DOHH2 (cell line): ENCODE results near the gene WDR6.

ENCODE experiments used
- H3F3A ChIP-seq: fragments of 200-600 bp; sonication (generic), shearing (Covaris generic); 2 replicates; pipeline ENCODE4 v1.6.0; 2016; ENCODE audit warnings: antibody characterized with exemption, mild to moderate bottlenecking; ENCODE audit not compliant: control insufficient read depth, insufficient read depth
- H3K27ac ChIP-seq: fragments of 200-600 bp; sonication (generic); 2 replicates; pipeline ENCODE4 v1.5.1; 2014; ENCODE audit warnings: low read depth, mild to moderate bottlenecking, low read length, moderate library complexity
- H3K27me3 ChIP-seq: fragments of 200-600 bp; sonication (generic); 2 replicates; pipeline ENCODE4 v1.6.1; 2014; ENCODE audit warnings: mild to moderate bottlenecking, low read length, mixed read lengths; ENCODE audit not compliant: control insufficient read depth
- H3K36me3 ChIP-seq: fragments of 200-600 bp; sonication (generic); 2 replicates; pipeline ENCODE4 v1.6.1; 2014; ENCODE audit warnings: mild to moderate bottlenecking, low read length, moderate library complexity, mixed read lengths; ENCODE audit not compliant: control insufficient read depth
- H3K4me1 ChIP-seq: fragments of 200-600 bp; sonication (generic); 2 replicates; pipeline ENCODE4 v1.6.1; 2014; ENCODE audit warnings: mild to moderate bottlenecking, low read length, mixed read lengths; ENCODE audit not compliant: control insufficient read depth
- H3K4me2 ChIP-seq: fragments of 200-600 bp; sonication (generic); 2 replicates; pipeline ENCODE4 v1.6.0; 2014; ENCODE audit warnings: mild to moderate bottlenecking, low read length, moderate library complexity
- H3K4me3 ChIP-seq: fragments of 200-600 bp; sonication (generic); 2 replicates; pipeline ENCODE4 v1.5.1; 2014; ENCODE audit warnings: mild to moderate bottlenecking, low read length, mixed read lengths
- H3K79me2 ChIP-seq: fragments of 200-600 bp; sonication (generic); 2 replicates; pipeline ENCODE4 v1.6.1; 2014; ENCODE audit warnings: mild to moderate bottlenecking, low read length, mixed read lengths; ENCODE audit not compliant: control insufficient read depth
- H3K9me2 ChIP-seq: fragments of 200-600 bp; sonication (generic); replicated peaks from 2 replicates; pipeline ENCODE4 v1.6.1; 2014; ENCODE audit warnings: mild to moderate bottlenecking, low read length, mixed read lengths; ENCODE audit not compliant: control insufficient read depth
- H3K9me3 ChIP-seq: fragments of 200-600 bp; sonication (generic); 2 replicates; pipeline ENCODE4 v1.6.1; 2014; ENCODE audit warnings: antibody characterized with exemption, low read length, mixed read lengths; ENCODE audit not compliant: control insufficient read depth, insufficient read depth
- H4K20me1 ChIP-seq: fragments of 200-600 bp; sonication (generic); 2 replicates; pipeline ENCODE4 v1.6.0; 2014; ENCODE audit warnings: low read depth, mild to moderate bottlenecking, antibody characterized with exemption, low read length, moderate library complexity; ENCODE audit not compliant: control insufficient read depth, insufficient read depth
- CTCF ChIP-seq: fragments of 200-600 bp; sonication (generic); IDR thresholded peaks from one replicate; pipeline ENCODE4 v1.5.1; 2014; ENCODE audit warnings: antibody characterized with exemption, mild to moderate bottlenecking, low read depth, low read length; ENCODE audit not compliant: poor library complexity, severe bottlenecking
- EZH2phosphoT487 ChIP-seq: fragments of 200-600 bp; sonication (generic); IDR thresholded peaks from 2 replicates; pipeline ENCODE4 v1.6.1; 2017; ENCODE audit warnings: borderline replicate concordance, mild to moderate bottlenecking, antibody characterized with exemption, low read length, moderate library complexity, mixed read lengths

The WDR6 gene

DNA sequence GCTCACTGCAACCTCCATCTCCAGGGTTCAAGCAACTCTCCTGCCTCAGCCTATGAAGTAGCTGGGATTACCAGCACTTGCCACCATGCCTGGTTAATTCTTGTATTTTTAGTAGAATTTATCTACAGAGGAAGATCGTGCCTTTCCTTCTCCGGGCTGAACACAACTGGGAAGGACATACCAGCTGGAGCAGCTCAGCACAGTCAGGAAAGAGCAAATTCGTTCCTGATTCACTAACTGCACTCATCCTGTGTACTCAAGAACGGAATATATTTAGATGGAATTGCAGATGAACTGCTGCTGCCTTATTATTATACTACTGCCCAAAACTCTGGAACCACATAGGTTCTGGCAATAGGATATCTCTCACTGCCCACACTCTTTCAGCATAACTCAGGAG, 44.3 kb upstream of the WDR6 start:
- H3K9me2 ChIP-seq: no peaks in the 10 kb centered on the region
- no peaks in the 10 kb centered on the region for H4K20me1 ChIP-seq
- no peak overlapping the region for H3K4me2 ChIP-seq
- TF ChIP-seq EZH2phosphoT487 (no peak), CTCF (no peak)
- H3K27me3 ChIP-seq: no peaks in the 10 kb centered on the region
- H3F3A ChIP-seq: peaks cover 3% of the 10 kb centered on the region; the same call in 1 of the 2 replicates
- peaks cover 7% of the 10 kb centered on the region for H3K79me2 ChIP-seq
- no peaks in the 10 kb centered on the region for H3K9me3 ChIP-seq
- peaks cover 64% of the 10 kb centered on the region for H3K36me3 ChIP-seq
- H3K4me1 ChIP-seq: no peaks in the 10 kb centered on the region
- H3K4me3 ChIP-seq: no peak overlapping the region
- H3K27ac ChIP-seq: no peak overlapping the region

- Histone ChIP-seq H3K27me3 (no peaks in the 10 kb centered on the region), H3K4me2 (no peak overlapping the region), H3K4me1 (no peaks in the 10 kb centered on the region), H3K36me3 (peaks cover 64% of the 10 kb centered on the region), H3K27ac (no peak overlapping the region), H3K9me3 (no peaks in the 10 kb centered on the region), H3F3A (peaks cover 3% of the 10 kb centered on the region; the same call in 1 of the 2 replicates), H3K4me3 (no peak overlapping the region), H3K79me2 (peaks cover 5% of the 10 kb centered on the region), H4K20me1 (no peaks in the 10 kb centered on the region), H3K9me2 (no peaks in the 10 kb centered on the region)
- TF ChIP-seq CTCF (no peak), EZH2phosphoT487 (no peak)
Measured at GRCh38 chr3:48963591-48963990, 43.6 kb upstream of the WDR6 start.

DNA sequence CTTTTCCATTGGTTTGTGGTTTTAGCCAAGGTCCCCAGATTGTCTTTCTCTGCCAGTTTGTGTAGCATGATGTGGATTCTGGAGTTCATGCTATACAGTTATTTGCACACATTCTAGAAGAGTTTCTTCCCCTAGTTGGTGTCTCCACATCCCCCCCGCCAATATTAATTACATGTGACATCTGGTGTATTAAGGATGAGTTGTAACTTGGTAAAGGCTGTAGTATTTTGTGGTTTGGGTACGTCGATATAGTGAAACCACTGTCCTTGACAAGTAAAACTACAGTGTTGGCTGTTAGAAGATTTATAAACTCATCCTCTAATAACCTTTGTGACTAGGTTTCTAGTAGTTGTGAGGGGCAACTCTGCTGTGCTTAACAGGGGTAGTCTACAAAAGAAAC, 40.8 kb upstream of the WDR6 start:
- Histone ChIP-seq H3K27ac (no peak overlapping the region), H3K27me3 (no peaks in the 10 kb centered on the region), H3K4me2 (no peak overlapping the region), H3K9me3 (no peaks in the 10 kb centered on the region), H3K4me3 (no peak overlapping the region), H3F3A (peaks cover 3% of the 10 kb centered on the region; the same call in 1 of the 2 replicates), H3K36me3 (peaks cover 79% of the 10 kb centered on the region), H3K9me2 (no peaks in the 10 kb centered on the region), H4K20me1 (no peaks in the 10 kb centered on the region), H3K4me1 (no peaks in the 10 kb centered on the region), H3K79me2 (no peaks in the 10 kb centered on the region; the same call in 1 of the 2 replicates)
- TF ChIP-seq EZH2phosphoT487 (no peak), CTCF (no peak)

- Histone ChIP-seq H3K4me1 (no peaks in the 10 kb centered on the region), H3K4me2 (no peak overlapping the region), H3F3A (peaks cover 3% of the 10 kb centered on the region; the same call in 1 of the 2 replicates), H4K20me1 (no peaks in the 10 kb centered on the region), H3K27ac (no peak overlapping the region), H3K9me2 (no peaks in the 10 kb centered on the region), H3K36me3 (peaks cover 79% of the 10 kb centered on the region), H3K27me3 (no peaks in the 10 kb centered on the region), H3K4me3 (no peak overlapping the region), H3K9me3 (no peaks in the 10 kb centered on the region), H3K79me2 (no peaks in the 10 kb centered on the region)
- TF ChIP-seq CTCF: no peak
- TF ChIP-seq EZH2phosphoT487: no peak
Measured at GRCh38 chr3:48966876-48967361, 40.3 kb upstream of the WDR6 start.
